ENCODE measurements around the gene MYLK4. TPM values are rescaled to one million over a fixed set of nuclear protein-coding genes. Genes with fewer than 3 reads are reported as not detected.

Gene MYLK4
- polyA plus RNA-seq, 3 donors = 0.04 to 0.45 (median 0.08) TPM

GRCh38 chr6:2643935-2644539 lies 106.7 kb downstream of the MYLK4 start:
- no peak for TF ChIP-seq CTCF (IDR thresholded peaks at IDR 0.05)
- H3K4me3 Mint-ChIP-seq = no peak overlapping the region
- H3K4me3 ChIP-seq (replicated peaks in 1 of 3; ENCODE audit: low read depth in 2 of 3, low read length in 3 of 3) = no peak overlapping the region
- H3K4me2 ChIP-seq (replicated peaks; ENCODE audit: extremely low read depth, low read length, poor library complexity, severe bottlenecking) = no peak overlapping the region
- peaks cover 9% of the 10 kb centered on the region for H3K4me1 Mint-ChIP-seq
- H3K27me3 ChIP-seq (ENCODE audit: control insufficient read depth in 2 of 2, insufficient read depth in 2 of 2, low read length in 2 of 2) = no peaks in the 10 kb centered on the region
- H3K79me2 ChIP-seq (ENCODE audit: insufficient read depth, low read length) = no peaks in the 10 kb centered on the region
- H3K9ac ChIP-seq (ENCODE audit: insufficient read depth, low read length, poor library complexity, severe bottlenecking) = no peak overlapping the region
- no peak overlapping the region for H2AFZ ChIP-seq (ENCODE audit: insufficient read depth, low read depth, low read length, poor library complexity, severe bottlenecking)
- 91% methylated on average over 2 of the region's 5 CpGs for WGBS (ENCODE audit: insufficient coverage)
- no peaks in the 10 kb centered on the region for H3K36me3 ChIP-seq (replicated peaks in 1 of 2; ENCODE audit: control insufficient read depth in 1 of 2, insufficient read depth in 2 of 2, low read length in 2 of 2)
- intact Hi-C loops (cut with micrococcal nuclease) = no loop called here
- H4K20me1 ChIP-seq (ENCODE audit: insufficient read depth, low read length) = no peaks in the 10 kb centered on the region
- no peaks in the 10 kb centered on the region for H3K36me3 Mint-ChIP-seq
- DNase-seq = no peak
- H3K9me3 ChIP-seq (replicated peaks in 1 of 2; ENCODE audit: control insufficient read depth in 1 of 2, insufficient read depth in 1 of 2, low read length in 2 of 2) = no peaks in the 10 kb centered on the region
- peaks cover 0 to 2% (median 0%) of the 10 kb centered on the region in 7 donors for H3K9me3 Mint-ChIP-seq
- no peak overlapping the region for H3K27ac ChIP-seq (ENCODE audit: low read depth in 1 of 2, low read length in 2 of 2)
- H3K27ac Mint-ChIP-seq = no peak overlapping the region
- H3K4me1 ChIP-seq (ENCODE audit: control insufficient read depth in 1 of 2, insufficient read depth in 2 of 2, low read length in 2 of 2) = no peaks in the 10 kb centered on the region
- peaks cover 2 to 11% (median 5%) of the 10 kb centered on the region in 3 donors for H3K27me3 Mint-ChIP-seq (ENCODE audit: low read depth in 3 of 3)

DNA sequence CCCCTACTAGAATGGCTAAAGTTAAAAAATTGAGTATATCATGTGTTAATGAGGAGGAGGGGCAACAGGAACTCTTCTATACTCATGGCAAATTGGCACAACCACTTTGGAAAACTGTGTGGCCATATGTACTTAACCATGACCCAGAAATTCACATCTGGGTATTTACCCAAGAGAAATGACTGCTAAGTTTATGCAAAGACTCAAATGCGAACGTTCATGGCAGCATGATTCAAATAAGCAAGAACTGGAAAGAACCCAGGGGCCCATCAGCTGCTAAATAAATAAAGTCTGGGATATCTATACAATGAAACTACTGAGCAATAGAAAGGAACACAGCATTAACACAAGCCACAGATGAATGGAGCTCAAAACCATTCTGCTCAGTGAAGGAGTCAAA lies 107.6 kb downstream of the MYLK4 start:
- DNase-seq = no peak
- Mint-ChIP-seq H3K4me3 (no peak overlapping the region), H3K4me1 (peaks cover 9% of the 10 kb centered on the region), H3K27ac (no peak overlapping the region), H3K27me3 (ENCODE audit: low read depth in 3 of 3) (peaks cover 3 to 11% (median 5%) of the 10 kb centered on the region in 3 donors), H3K36me3 (no peaks in the 10 kb centered on the region), H3K9me3 (peaks cover 0 to 2% (median 0%) of the 10 kb centered on the region in 7 donors)
- H3K27ac ChIP-seq (ENCODE audit: low read depth in 1 of 2, low read length in 2 of 2) = no peak overlapping the region
- H2AFZ ChIP-seq (ENCODE audit: insufficient read depth, low read depth, low read length, poor library complexity, severe bottlenecking) = no peak overlapping the region
- H3K4me2 ChIP-seq (replicated peaks; ENCODE audit: extremely low read depth, low read length, poor library complexity, severe bottlenecking) = no peak overlapping the region
- no peak for TF ChIP-seq CTCF (IDR thresholded peaks at IDR 0.05)
- H3K36me3 ChIP-seq (replicated peaks in 1 of 2; ENCODE audit: control insufficient read depth in 1 of 2, insufficient read depth in 2 of 2, low read length in 2 of 2) = no peaks in the 10 kb centered on the region
- intact Hi-C loops (cut with micrococcal nuclease) = no loop called here
- no CpG with 5 or more reads among the region's 2 CpGs for WGBS (ENCODE audit: insufficient coverage)
- no peak overlapping the region for H3K9ac ChIP-seq (ENCODE audit: insufficient read depth, low read length, poor library complexity, severe bottlenecking)
- H4K20me1 ChIP-seq (ENCODE audit: insufficient read depth, low read length) = no peaks in the 10 kb centered on the region
- H3K27me3 ChIP-seq (ENCODE audit: control insufficient read depth in 2 of 2, insufficient read depth in 2 of 2, low read length in 2 of 2) = no peaks in the 10 kb centered on the region
- H3K79me2 ChIP-seq (ENCODE audit: insufficient read depth, low read length) = no peaks in the 10 kb centered on the region
- H3K4me1 ChIP-seq (ENCODE audit: control insufficient read depth in 1 of 2, insufficient read depth in 2 of 2, low read length in 2 of 2) = no peaks in the 10 kb centered on the region
- H3K9me3 ChIP-seq (replicated peaks in 1 of 2; ENCODE audit: control insufficient read depth in 1 of 2, insufficient read depth in 1 of 2, low read length in 2 of 2) = no peaks in the 10 kb centered on the region
- H3K4me3 ChIP-seq (replicated peaks in 1 of 3; ENCODE audit: low read depth in 2 of 3, low read length in 3 of 3) = no peak overlapping the region
